Mucosa of stomach (tissue), 1 donor: ENCODE data around the gene TMEM11.
"Not testable (repeated sequence)": the region's sequence is repeated elsewhere in the genome, so short reads cannot be mapped to it uniquely, and the experiment has no call there.

Experiments used
- H3K27me3 ChIP-seq: one replicate; pipeline ENCODE4 v1.7.0; 2013; ENCODE audit warnings: mild to moderate bottlenecking, low read length; ENCODE audit not compliant: control insufficient read depth, insufficient read depth
- H3K36me3 ChIP-seq: one replicate; pipeline ENCODE4 v1.7.0; 2013; ENCODE audit warnings: low read length; ENCODE audit not compliant: control insufficient read depth, insufficient read depth
- H3K4me1 ChIP-seq: one replicate; pipeline ENCODE4 v1.7.0; 2013; ENCODE audit warnings: mild to moderate bottlenecking, low read length; ENCODE audit not compliant: control insufficient read depth, insufficient read depth
- H3K4me3 ChIP-seq: one replicate; pipeline ENCODE4 v1.7.0; 2013; ENCODE audit warnings: low read length
- H3K9ac ChIP-seq: one replicate; pipeline ENCODE4 v1.7.0; 2013; ENCODE audit warnings: mild to moderate bottlenecking, low read length, moderate library complexity
- H3K9me3 ChIP-seq: one replicate; pipeline ENCODE4 v1.7.0; 2013; ENCODE audit warnings: mild to moderate bottlenecking, low read length, moderate library complexity; ENCODE audit not compliant: control insufficient read depth
- donor health status: Pancreatic carcinoma.

The TMEM11 gene

GRCh38 chr17:21201298-21201595 lies 12.7 kb downstream of the TMEM11 start:
- H3K9ac ChIP-seq = no peak overlapping the region

GRCh38 chr17:21200590-21201297 lies 13.2 kb downstream of the TMEM11 start:
- Histone ChIP-seq H3K9me3 (no peaks in the 10 kb centered on the region), H3K36me3 (no peaks in the 10 kb centered on the region), H3K4me3 (no peak overlapping the region), H3K9ac (no peak overlapping the region), H3K27me3 (no peaks in the 10 kb centered on the region), H3K4me1 (peaks cover 16% of the 10 kb centered on the region)

More at GRCh38 chr17:21201298-21201595, 12.7 kb downstream of the TMEM11 start:
- H3K9me3 ChIP-seq = no peaks in the 10 kb centered on the region
- H3K4me1 ChIP-seq = peaks cover 16% of the 10 kb centered on the region
- no peaks in the 10 kb centered on the region for H3K27me3 ChIP-seq
- H3K4me3 ChIP-seq = no peak overlapping the region
- H3K36me3 ChIP-seq = no peaks in the 10 kb centered on the region

DNA sequence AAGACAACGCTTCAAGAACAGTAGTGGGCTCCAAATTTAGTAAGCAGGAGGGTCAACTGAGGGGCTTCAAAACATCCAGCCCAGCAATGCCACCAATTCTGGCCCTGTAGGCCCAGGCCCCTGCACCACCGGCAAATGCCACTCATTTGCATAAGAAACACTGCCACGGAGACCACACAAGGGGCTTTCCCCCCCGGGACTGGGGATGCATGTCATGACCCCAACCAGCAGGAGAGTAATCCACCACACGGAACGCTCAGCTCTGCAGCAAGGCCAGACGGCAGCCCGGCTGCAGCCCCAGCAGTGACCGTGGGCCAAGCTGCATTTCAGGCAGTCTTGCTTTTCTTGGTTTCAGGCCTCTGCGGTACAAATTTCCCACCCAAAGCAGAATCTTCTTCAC lies 14.1 kb downstream of the TMEM11 start:
- Histone ChIP-seq H3K27me3 (no peaks in the 10 kb centered on the region), H3K9me3 (no peaks in the 10 kb centered on the region), H3K9ac (no peak overlapping the region), H3K4me3 (no peak overlapping the region), H3K36me3 (no peaks in the 10 kb centered on the region), H3K4me1 (peaks cover 16% of the 10 kb centered on the region)

DNA sequence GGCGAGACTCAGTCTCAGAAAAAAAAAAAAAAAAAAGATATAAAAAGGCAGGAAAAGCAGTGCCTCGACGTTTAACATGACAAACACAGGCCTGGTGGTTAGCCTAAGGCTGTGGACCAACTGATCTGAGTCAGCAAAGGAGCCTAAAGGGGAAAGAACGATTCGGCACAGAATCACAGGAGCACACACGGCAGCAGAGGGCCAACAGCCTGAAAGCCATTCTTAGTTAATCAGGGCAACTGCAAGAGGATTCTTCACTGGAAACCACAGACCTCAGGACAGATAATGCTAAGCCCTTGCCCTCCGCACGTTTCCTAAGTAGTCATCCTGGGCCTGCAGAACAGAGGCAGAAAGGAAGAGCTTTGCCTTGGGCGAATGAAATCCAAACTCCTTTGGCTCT lies 14.7 kb downstream of the TMEM11 start:
- Histone ChIP-seq H3K27me3 (no peaks in the 10 kb centered on the region), H3K4me3 (no peak overlapping the region), H3K9me3 (no peaks in the 10 kb centered on the region), H3K36me3 (no peaks in the 10 kb centered on the region), H3K4me1 (peaks cover 16% of the 10 kb centered on the region), H3K9ac (no peak overlapping the region)

- H3K9ac ChIP-seq = no peak overlapping the region
- peaks cover 16% of the 10 kb centered on the region for H3K4me1 ChIP-seq
- H3K9me3 ChIP-seq = no peaks in the 10 kb centered on the region
- H3K36me3 ChIP-seq = no peaks in the 10 kb centered on the region
- no peak overlapping the region for H3K4me3 ChIP-seq
- H3K27me3 ChIP-seq = no peaks in the 10 kb centered on the region
Measured at GRCh38 chr17:21198411-21198810, 15.6 kb downstream of the TMEM11 start.

DNA sequence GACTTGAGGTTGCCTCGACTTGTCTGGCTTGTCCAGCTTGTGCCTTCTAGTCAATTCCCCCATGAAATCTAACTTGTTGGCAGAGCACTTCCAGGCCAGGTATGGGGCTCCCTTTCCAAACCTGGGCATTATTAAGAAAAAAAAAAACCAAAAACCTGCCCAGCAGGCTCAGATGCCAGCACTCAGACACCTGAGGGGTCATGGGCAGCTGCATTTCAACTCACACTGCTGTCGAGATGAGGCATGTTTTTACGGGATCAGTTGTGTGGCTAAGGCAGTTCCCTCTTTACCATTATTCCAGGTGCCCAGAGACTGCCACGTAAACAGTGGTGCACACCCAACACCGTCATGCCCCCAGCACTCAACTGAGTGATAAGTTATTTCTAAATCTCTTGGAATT lies 17.8 kb downstream of the TMEM11 start:
- peaks cover 7% of the 10 kb centered on the region for H3K4me1 ChIP-seq
- no peaks in the 10 kb centered on the region for H3K27me3 ChIP-seq
- H3K9ac ChIP-seq = no peak overlapping the region
- no peaks in the 10 kb centered on the region for H3K9me3 ChIP-seq
- no peaks in the 10 kb centered on the region for H3K36me3 ChIP-seq
- no peak overlapping the region for H3K4me3 ChIP-seq

GRCh38 chr17:21194703-21195102 lies 19.3 kb downstream of the TMEM11 start:
- no peak overlapping the region for H3K9ac ChIP-seq
- peaks cover 3% of the 10 kb centered on the region for H3K4me1 ChIP-seq
- no peaks in the 10 kb centered on the region for H3K27me3 ChIP-seq
- no peaks in the 10 kb centered on the region for H3K9me3 ChIP-seq
- H3K36me3 ChIP-seq = no peaks in the 10 kb centered on the region
- H3K4me3 ChIP-seq = no peak overlapping the region

GRCh38 chr17:21194226-21194625 lies 19.7 kb downstream of the TMEM11 start:
- H3K9me3 ChIP-seq = no peaks in the 10 kb centered on the region
- H3K4me1 ChIP-seq = no peaks in the 10 kb centered on the region
- no peaks in the 10 kb centered on the region for H3K36me3 ChIP-seq
- peak overlapping the region; percentile 28 for H3K4me3 ChIP-seq
- no peaks in the 10 kb centered on the region for H3K27me3 ChIP-seq
- H3K9ac ChIP-seq = no peak overlapping the region

DNA sequence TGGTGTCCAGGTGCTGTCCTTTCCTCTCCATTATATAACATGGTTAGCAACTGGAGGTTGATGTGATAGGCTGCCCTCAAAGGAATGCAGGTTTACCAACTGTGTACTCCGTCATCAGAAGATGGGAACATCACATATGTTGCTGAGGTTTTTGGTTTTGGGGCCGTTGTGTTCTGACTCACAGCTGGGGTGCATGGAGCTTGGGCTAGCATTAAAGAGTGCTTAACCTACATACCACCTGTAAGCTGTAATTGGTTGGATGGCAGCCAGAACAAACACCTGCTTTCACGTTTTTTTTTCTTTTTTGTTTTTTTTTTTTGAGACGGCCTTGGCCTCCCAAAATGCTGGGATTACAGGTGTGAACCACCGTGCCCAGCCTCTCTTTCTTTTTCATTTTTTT lies 20.9 kb downstream of the TMEM11 start:
- no peaks in the 10 kb centered on the region for H3K4me1 ChIP-seq
- no peaks in the 10 kb centered on the region for H3K27me3 ChIP-seq
- H3K36me3 ChIP-seq = peaks cover 4% of the 10 kb centered on the region
- H3K4me3 ChIP-seq = no peak overlapping the region
- H3K9me3 ChIP-seq = no peaks in the 10 kb centered on the region
- H3K9ac ChIP-seq = no peak overlapping the region

GRCh38 chr17:21192414-21192813 lies 21.5 kb downstream of the TMEM11 start:
- H3K9ac ChIP-seq, H3K4me3 ChIP-seq, H3K27me3 ChIP-seq, H3K4me1 ChIP-seq, H3K9me3 ChIP-seq, H3K36me3 ChIP-seq: not testable (repeated sequence)

DNA sequence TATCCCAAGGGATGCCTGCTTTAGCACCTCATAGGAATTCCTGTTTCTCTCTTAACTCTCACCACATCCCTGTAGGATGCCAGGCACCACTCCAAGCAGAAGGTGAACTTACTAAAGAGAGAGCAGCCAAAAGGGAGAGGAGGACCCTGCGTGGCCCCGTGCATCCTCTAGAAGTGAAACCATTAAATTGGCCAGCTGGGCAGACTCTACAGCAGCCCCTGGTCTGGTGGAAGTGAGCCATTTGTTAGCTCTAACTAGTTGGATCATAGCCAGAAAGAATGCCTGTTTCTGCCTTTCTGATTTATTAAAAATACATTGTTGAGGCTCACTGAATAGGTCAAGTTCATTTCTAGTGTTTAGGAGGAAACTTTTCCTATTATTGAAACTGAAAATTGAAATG lies 22.3 kb downstream of the TMEM11 start:
- H3K4me1 ChIP-seq = no peaks in the 10 kb centered on the region
- H3K27me3 ChIP-seq = no peaks in the 10 kb centered on the region
- H3K4me3 ChIP-seq = no peak overlapping the region
- H3K36me3 ChIP-seq = peaks cover 4% of the 10 kb centered on the region
- H3K9ac ChIP-seq = no peak overlapping the region
- no peaks in the 10 kb centered on the region for H3K9me3 ChIP-seq

- peaks cover 4% of the 10 kb centered on the region for H3K36me3 ChIP-seq
- H3K4me1 ChIP-seq = no peaks in the 10 kb centered on the region
- H3K27me3 ChIP-seq = no peaks in the 10 kb centered on the region
- H3K9ac ChIP-seq = no peak overlapping the region
- no peak overlapping the region for H3K4me3 ChIP-seq
- no peaks in the 10 kb centered on the region for H3K9me3 ChIP-seq
Measured at GRCh38 chr17:21190078-21190477, 23.9 kb downstream of the TMEM11 start.

- Histone ChIP-seq H3K36me3 (peaks cover 4% of the 10 kb centered on the region), H3K4me1 (no peaks in the 10 kb centered on the region)
Measured at GRCh38 chr17:21189361-21189760, 24.6 kb downstream of the TMEM11 start.

More at GRCh38 chr17:21189361-21189760, 24.6 kb downstream of the TMEM11 start:
- Histone ChIP-seq H3K27me3 (no peaks in the 10 kb centered on the region), H3K9ac (no peak overlapping the region), H3K9me3 (no peaks in the 10 kb centered on the region), H3K4me3 (no peak overlapping the region)
